GM23338 (cell line): ENCODE results near the gene ARSI. TPM values are rescaled to one million over a fixed set of nuclear protein-coding genes. Genes with fewer than 3 reads are reported as not detected.
A peak's percentile ranks its signal among the peaks of the same experiment; 100 is the strongest.

Experiments
- ATAC-seq: fragments of 200-7000 bp; cut with Tn5 transposase; 3 replicates; pipeline ENCODE4 v1.9.1; 2020
- DNase-seq: peaks from one replicate; pipeline ENCODE4 v3.0.0-alpha.2; 2015; ENCODE audit warnings: low spot score
- H2AFZ ChIP-seq: fragments of 200-600 bp; sonication (generic); 2 replicates; pipeline ENCODE4 v1.8.0; 2016; ENCODE audit warnings: antibody characterized with exemption, mild to moderate bottlenecking, moderate library complexity
- H3F3A ChIP-seq: fragments of 200-600 bp; sonication (generic); replicated peaks from 2 replicates; pipeline ENCODE4 v1.8.0; 2017; ENCODE audit warnings: antibody characterized with exemption, mixed run types, low read depth
- H3K27ac ChIP-seq: fragments of 200-600 bp; sonication (generic); 2 replicates; pipeline ENCODE4 v1.6.1; 2016; ENCODE audit warnings: low read depth
- H3K27me3 ChIP-seq: fragments of 200-600 bp; sonication (generic); 2 replicates; pipeline ENCODE4 v1.8.0; 2016; ENCODE audit warnings: mild to moderate bottlenecking, mixed run types, moderate library complexity; ENCODE audit not compliant: insufficient read depth
- H3K36me3 ChIP-seq: fragments of 200-600 bp; sonication (generic); 2 replicates; pipeline ENCODE4 v1.8.0; 2016; ENCODE audit warnings: mild to moderate bottlenecking; ENCODE audit not compliant: insufficient read depth
- H3K4me1 ChIP-seq: fragments of 200-600 bp; sonication (generic); 2 replicates; pipeline ENCODE4 v1.8.0; 2016; ENCODE audit warnings: mild to moderate bottlenecking, moderate library complexity; ENCODE audit not compliant: insufficient read depth
- H3K4me2 ChIP-seq: fragments of 200-600 bp; sonication (generic); 2 replicates; pipeline ENCODE4 v1.7.1; 2017; ENCODE audit warnings: mixed run types
- H3K4me3 ChIP-seq: fragments of 200-600 bp; sonication (generic); 2 replicates; pipeline ENCODE4 v1.6.1; 2016; ENCODE audit warnings: mixed run types
- H3K79me2 ChIP-seq: fragments of 200-600 bp; sonication (generic); replicated peaks from 2 replicates; pipeline ENCODE4 v1.8.0; 2017; ENCODE audit warnings: mild to moderate bottlenecking; ENCODE audit not compliant: insufficient read depth
- H3K9me2 ChIP-seq: fragments of 200-600 bp; sonication (generic); 2 replicates; pipeline ENCODE4 v1.8.0; 2017; ENCODE audit not compliant: insufficient read depth
- H4K20me1 ChIP-seq: fragments of 200-600 bp; sonication (generic); replicated peaks from 2 replicates; pipeline ENCODE4 v1.8.0; 2017; ENCODE audit warnings: mild to moderate bottlenecking; ENCODE audit not compliant: insufficient read depth
- H3K27ac Mint-ChIP-seq: 2 replicates; pipeline ENCODE4 v1.8.0; 2020; ENCODE audit warnings: inconsistent platforms, mild to moderate bottlenecking, moderate library complexity, mixed read lengths
- H3K27me3 Mint-ChIP-seq: 3 replicates; pipeline ENCODE4 v1.8.0; 2022; ENCODE audit warnings: low read depth, mild to moderate bottlenecking, moderate library complexity, mixed read lengths, inconsistent platforms; ENCODE audit not compliant: insufficient read depth, poor library complexity
- H3K36me3 Mint-ChIP-seq: 3 replicates; pipeline ENCODE4 v1.8.0; 2021; ENCODE audit warnings: low read depth, mild to moderate bottlenecking, inconsistent platforms, moderate library complexity, mixed read lengths
- H3K4me1 Mint-ChIP-seq: 3 replicates; pipeline ENCODE4 v1.8.0; 2020; ENCODE audit warnings: mild to moderate bottlenecking, inconsistent platforms, mixed read lengths
- H3K4me3 Mint-ChIP-seq: 3 replicates; pipeline ENCODE4 v1.8.0; 2021; ENCODE audit warnings: moderate library complexity, mild to moderate bottlenecking, inconsistent platforms, mixed read lengths
- H3K9me3 Mint-ChIP-seq: 3 replicates; pipeline ENCODE4 v1.8.0; 2020; ENCODE audit warnings: moderate library complexity, mild to moderate bottlenecking, inconsistent platforms, mixed read lengths
- CREB1 ChIP-seq: fragments of 250-450 bp; sonication (Bioruptor Pico); IDR thresholded peaks from 2 replicates; pipeline ENCODE4 v1.5.0; 2020; ENCODE audit warnings: low read depth, mild to moderate bottlenecking, moderate library complexity
- CTCF ChIP-seq, 2 experiments: fragments of 200-600 bp in 1 of 2; sonication (generic) in 1 of 2; conservative IDR thresholded peaks; 2 replicates each; pipeline versions ENCODE4 v1.5.1 to v1.6.1; 2016 to 2017; ENCODE audit warnings: antibody characterized with exemption in 2 of 2, low read depth in 2 of 2, mild to moderate bottlenecking in 2 of 2, moderate library complexity in 1 of 2
- ETS1 ChIP-seq: IDR thresholded peaks from 2 replicates; pipeline ENCODE4 v1.6.1; 2016; ENCODE audit warnings: antibody characterized with exemption
- EZH2 ChIP-seq: fragments of 200-600 bp; sonication (generic); IDR thresholded peaks from one replicate; pipeline ENCODE4 v1.8.0; 2017; ENCODE audit warnings: antibody characterized with exemption, mild to moderate bottlenecking, low read depth; ENCODE audit not compliant: unreplicated experiment
- EZH2phosphoT487 ChIP-seq: fragments of 200-600 bp; sonication (generic); IDR thresholded peaks from one replicate; pipeline ENCODE4 v1.8.1; 2018; ENCODE audit warnings: antibody characterized with exemption; ENCODE audit not compliant: unreplicated experiment
- JUNB ChIP-seq: IDR thresholded peaks from one replicate; pipeline ENCODE4 v1.6.1; 2016; ENCODE audit warnings: antibody characterized with exemption; ENCODE audit not compliant: unreplicated experiment
- NANOG ChIP-seq: IDR thresholded peaks from 2 replicates; pipeline ENCODE4 v1.6.1; 2016; ENCODE audit warnings: antibody characterized with exemption, borderline replicate concordance
- POLR2AphosphoS5 ChIP-seq: IDR thresholded peaks from 2 replicates; pipeline ENCODE4 v1.6.1; 2016; ENCODE audit warnings: antibody characterized with exemption, low read depth
- REST ChIP-seq: IDR thresholded peaks from one replicate; pipeline ENCODE4 v1.6.1; 2018; ENCODE audit warnings: antibody characterized with exemption; ENCODE audit not compliant: unreplicated experiment
- STAT1 ChIP-seq: IDR thresholded peaks from one replicate; pipeline ENCODE4 v1.6.1; 2016; ENCODE audit warnings: antibody characterized with exemption; ENCODE audit not compliant: unreplicated experiment
- ZNF114 ChIP-seq: fragments of 250-450 bp; sonication (Bioruptor Pico); IDR thresholded peaks from 2 replicates; pipeline ENCODE4 v1.5.0; 2020; ENCODE audit warnings: mild to moderate bottlenecking, moderate library complexity
- ZNF331 ChIP-seq: fragments of 250-450 bp; sonication (Bioruptor Pico); IDR thresholded peaks from 2 replicates; pipeline ENCODE4 v1.5.0; 2020; ENCODE audit warnings: low read depth, mild to moderate bottlenecking, moderate library complexity
- ZNF462 ChIP-seq: fragments of 250-450 bp; sonication (Bioruptor Pico); IDR thresholded peaks from 2 replicates; pipeline ENCODE4 v1.5.0; 2020; ENCODE audit warnings: mild to moderate bottlenecking, moderate library complexity
- polyA plus RNA-seq: library from polyadenylated mRNA; unstranded; fragments of >200 nt; fragmentation: Nextera tagmentation; extraction: Ambion mirVana; gene quantifications from 2 replicates; pipeline ENCODE4 v1.2.1, GENCODE V29; 2016
- total RNA-seq: library from RNA; depleted of rRNA; stranded (reverse); fragments of >200 nt; shearing (Covaris generic); gene quantifications from 2 replicates; pipeline ENCODE4 v1.2.3, GENCODE V29; 2014

The ARSI gene
- total and polyA plus RNA-seq, 2 experiments from 2014 or later: 0.99 to 6.9 TPM

- Histone ChIP-seq H2AFZ (0 out of 2 replicates have a peak overlapping the region, but pooled peaks have one; percentile 32), H3K4me3 (no peak overlapping the region), H3K4me2 (no peak overlapping the region), H3F3A (no peaks in the 10 kb centered on the region), H3K4me1 (peaks cover 7% of the 10 kb centered on the region; the same call in 1 of the 2 replicates), H4K20me1 (no peaks in the 10 kb centered on the region), H3K36me3 (no peaks in the 10 kb centered on the region), H3K79me2 (no peaks in the 10 kb centered on the region), H3K27me3 (no peaks in the 10 kb centered on the region), H3K9me2 (no peaks in the 10 kb centered on the region), H3K27ac (no peak overlapping the region)
- Mint-ChIP-seq H3K36me3 (no peaks in the 10 kb centered on the region), H3K27ac (no peak overlapping the region), H3K4me3 (no peak overlapping the region), H3K9me3 (no peaks in the 10 kb centered on the region), H3K27me3 (peaks cover 3% of the 10 kb centered on the region), H3K4me1 (peaks cover 10% of the 10 kb centered on the region)
- DNase-seq: no peak
- no peak for ATAC-seq
- TF ChIP-seq JUNB (no peak), ZNF462 (CRISPR knock-in tag) (no peak), ETS1 (no peak), NANOG (no peak), STAT1 (no peak), ZNF114 (CRISPR knock-in tag) (no peak), POLR2AphosphoS5 (no peak), EZH2phosphoT487 (no peak), ZNF331 (CRISPR knock-in tag) (no peak), REST (no peak), CREB1 (CRISPR knock-in tag) (no peak), EZH2 (no peak), CTCF (conservative IDR thresholded peaks at IDR 0.05; ENCODE audit: low read depth in 2 of 2) (no peak)
Measured at GRCh38 chr5:150347451-150347850, 44.7 kb upstream of the ARSI start.
